Measurements from ENCODE around the gene TGIF1.
"Not testable (repeated sequence)": the region's sequence is repeated elsewhere in the genome, so short reads cannot be mapped to it uniquely, and the experiment has no call there.

TGIF1 gene

DNA sequence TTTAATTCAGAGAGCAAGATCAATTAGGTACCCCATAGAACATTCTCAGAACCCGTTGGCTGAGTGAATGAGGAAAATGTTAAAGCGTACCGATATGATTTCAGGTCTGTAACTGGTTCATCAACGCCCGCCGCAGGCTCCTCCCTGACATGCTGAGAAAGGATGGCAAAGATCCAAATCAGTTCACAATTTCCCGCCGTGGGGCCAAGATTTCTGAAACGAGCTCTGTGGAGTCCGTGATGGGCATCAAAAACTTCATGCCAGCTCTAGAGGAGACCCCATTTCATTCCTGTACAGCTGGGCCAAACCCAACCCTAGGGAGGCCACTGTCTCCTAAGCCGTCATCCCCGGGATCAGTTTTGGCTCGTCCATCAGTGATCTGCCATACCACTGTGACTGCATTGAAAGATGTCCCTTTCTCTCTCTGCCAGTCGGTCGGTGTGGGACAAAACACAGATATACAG lies 7.3 kb downstream of the TGIF1 start:
- DNase-seq: no peak

DNA sequence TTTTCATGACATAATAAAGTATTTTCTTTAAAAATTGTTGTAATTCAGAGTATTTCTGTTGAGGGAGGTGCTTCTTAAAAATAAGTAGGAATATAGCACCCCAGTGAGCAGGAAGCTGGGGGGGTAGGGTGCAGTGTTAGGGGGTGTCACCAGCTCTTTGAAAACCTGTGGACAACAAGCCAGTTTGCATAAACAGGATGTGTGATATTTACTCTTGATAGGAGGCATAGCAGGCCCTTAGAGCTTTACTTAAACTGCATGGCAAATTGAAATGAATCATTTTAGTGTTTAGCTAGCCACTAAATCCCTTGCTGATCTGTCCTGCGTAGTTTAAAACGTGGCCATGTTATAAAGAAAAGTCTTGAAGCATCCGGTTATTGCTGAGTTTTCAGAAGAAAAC lies 8.4 kb downstream of the TGIF1 start:
- DNase-seq: no peak

DNA sequence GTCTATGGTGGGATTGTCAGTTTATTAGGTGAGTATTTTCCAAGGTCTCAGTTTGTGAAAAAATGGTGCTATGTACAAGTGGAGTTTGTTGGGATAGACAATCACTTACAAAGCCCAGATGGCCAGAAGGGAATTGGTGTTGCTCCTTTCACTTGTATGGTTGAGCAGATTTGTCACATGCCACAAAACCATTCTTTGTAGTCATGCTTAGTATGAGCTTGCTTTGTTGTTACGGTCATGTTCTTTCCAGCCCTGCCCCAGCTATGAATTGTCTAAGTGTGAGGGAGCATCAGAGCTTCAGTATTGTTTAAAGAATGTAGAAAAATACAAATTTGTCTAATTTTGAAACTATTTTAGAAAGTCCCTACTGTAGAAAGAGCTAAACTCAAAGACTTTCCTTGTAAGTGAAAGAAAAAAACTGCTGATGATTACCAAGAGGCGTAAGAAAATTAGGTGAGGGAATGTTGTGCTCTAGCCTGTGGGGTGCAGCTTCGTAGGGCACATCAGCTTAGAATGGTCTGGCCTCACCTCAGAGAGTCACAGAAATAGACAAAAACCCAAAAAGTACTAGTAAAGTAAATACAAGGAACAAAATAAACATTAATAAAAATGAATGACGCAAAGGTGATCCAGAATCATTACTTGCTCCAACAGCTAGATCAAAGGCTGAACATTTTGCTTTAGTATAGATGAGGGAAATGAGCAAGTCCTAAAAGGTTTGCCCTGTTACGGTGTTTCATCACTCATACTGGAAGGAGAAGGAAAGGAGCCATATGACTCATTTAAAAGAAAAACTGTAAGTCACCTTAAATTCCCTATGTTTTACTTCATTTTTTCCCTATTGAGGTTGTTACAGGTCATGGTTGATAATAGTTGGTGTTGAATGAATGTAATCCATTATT lies 9.2 kb downstream of the TGIF1 start:
- no peak for DNase-seq

DNA sequence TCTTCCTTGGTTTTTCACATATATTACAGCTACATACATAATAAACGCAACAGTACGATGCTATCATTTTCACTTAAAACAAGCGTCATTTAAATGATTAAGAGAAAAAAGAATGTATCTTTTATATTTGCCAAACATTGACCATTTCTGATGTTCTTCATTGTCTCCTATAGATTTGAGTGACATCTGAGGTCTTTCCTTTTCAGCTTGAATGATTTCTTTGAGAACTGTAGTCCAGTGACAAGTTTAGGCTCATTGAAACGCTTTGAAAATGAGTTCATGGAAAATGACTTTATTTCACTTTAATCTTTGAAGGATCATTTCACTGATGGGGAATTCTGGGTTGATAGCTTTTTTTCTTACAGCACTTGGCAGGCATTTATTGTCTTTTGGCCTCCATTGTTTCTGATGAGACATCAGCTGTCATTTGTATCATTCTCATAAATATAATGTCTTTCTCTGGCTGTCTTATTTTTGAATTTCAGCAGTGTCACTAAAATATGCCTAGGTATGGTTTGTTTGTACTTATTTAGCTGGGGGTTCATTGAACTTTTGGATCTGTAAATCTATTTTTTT lies 10.9 kb downstream of the TGIF1 start:
- DNase-seq: no peak

DNA sequence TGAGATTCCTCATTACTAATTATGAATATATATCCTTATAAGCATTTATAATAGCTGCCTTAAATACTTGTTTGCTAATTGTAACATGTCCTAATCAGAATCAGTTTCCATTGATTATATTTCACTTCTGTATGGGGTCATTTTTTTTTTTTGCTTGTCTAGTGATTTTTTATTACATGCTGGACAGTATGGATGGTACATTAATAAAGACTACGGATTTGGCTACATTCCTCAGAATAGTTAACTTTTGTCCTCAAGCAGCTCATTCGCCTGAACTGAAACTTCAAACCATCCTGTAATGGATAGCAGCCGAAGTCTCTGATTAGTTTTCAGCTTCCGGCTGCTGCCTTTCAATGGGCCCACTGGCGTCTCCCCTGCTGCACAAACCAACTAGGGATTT lies 11.7 kb downstream of the TGIF1 start:
- no peak for DNase-seq

DNA sequence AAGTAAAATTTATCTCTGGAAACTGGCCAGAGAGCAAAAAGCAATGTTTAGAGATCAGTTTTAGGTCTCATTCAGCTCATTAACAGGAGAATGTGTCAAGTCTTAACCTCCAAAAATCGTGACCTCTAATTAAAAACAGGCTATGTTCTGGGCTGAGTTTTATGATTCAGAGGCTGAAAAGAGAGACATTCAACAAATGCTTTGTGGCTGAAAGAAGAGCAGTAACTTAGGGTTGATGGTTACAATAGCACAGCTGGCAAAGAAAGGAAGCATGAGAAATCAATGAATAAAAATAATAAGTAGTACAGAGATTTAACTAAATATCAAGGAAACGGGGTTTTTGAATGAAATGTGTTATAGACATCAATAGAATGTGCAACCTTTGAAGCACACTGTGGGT lies 13.1 kb downstream of the TGIF1 start:
- no peak for DNase-seq

DNA sequence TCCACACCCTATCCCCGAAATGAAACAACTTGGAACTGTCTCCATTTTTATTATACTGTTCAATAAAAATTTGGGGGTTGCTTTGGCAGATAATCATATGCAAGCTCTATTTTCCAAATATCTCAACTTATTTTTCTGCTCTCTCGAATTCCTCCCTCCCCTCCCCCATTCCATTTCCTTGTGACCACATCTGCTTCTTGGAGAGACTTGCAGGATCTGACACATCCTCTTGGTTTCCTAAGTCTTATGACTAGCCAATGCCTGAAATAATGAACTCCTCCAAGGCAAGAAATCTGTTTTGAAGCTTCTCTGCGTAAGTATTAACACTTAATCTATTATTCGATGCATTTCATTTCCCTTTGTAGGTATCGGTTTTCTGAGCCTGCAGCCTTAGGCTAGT lies 16.1 kb downstream of the TGIF1 start:
- no peak for DNase-seq

DNA sequence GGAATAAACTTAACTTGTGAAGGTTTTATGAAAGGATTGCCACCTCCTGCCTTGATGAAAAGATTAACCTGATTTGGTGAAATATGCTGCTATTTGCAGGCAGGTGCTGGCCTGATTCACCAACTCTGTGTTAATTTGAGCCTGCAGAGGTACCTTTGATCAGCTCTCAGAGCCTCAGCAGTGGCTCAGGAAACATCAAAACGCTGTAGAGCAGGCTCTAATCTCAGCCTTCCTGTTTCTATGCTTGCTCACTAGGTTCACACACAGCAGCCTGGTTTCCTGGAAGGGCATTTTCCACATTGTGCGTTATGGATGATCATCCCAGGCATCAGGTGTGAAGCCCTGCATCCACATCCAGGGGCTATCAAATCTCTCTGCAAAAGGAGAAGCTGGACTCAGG lies 16.9 kb downstream of the TGIF1 start:
- no peak for DNase-seq

DNA sequence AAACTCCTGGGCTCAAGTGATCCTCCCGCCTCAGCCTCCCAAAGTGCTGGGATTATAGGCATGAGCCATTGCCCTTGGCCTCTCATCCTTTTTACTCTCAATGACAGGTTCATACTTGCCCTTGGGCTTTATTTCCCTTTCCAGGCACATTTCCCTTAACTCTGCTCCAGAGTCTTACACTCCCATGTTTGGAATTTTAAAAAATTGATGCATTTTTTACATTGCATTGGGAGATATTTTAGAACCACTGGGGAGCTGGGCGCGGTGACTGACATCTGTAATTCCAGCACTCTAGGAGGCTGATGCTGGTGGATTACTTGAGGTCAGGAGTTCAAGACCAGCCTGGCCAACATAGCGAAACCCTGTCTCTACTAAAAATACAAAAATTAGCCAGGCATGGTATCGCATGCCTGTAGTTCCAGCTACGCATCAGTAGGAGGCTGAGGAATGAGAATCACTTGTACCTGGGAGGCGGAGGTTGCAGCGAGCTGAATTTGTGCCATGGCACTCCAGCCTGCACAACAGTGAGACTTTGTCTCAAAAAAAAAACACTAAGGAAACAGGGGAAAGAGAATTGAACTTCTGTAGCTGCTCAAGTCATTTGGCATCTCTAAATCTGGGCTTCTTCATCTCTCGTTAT lies 18.2 kb downstream of the TGIF1 start:
- no peak for DNase-seq

DNA sequence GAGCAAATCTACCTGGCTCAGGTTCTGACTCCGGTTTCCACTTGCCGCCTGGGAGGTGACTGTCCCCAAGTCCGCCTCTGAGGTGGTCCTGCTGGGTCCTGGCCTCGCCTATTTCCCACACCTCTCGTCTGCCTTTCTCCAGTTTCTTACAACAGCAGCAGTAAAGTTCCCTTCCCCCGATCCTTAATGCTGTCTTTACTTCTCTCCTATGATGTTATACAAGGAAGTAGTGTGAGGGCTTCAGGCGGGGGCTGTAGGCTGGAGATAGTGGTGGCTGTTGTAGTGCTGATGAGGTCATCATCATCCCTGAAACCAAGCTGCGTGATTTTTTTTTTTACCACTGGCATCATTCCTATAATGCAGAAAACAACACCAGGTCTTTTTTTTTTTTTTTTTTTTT lies 18.9 kb downstream of the TGIF1 start:
- DNase-seq: no peak

DNA sequence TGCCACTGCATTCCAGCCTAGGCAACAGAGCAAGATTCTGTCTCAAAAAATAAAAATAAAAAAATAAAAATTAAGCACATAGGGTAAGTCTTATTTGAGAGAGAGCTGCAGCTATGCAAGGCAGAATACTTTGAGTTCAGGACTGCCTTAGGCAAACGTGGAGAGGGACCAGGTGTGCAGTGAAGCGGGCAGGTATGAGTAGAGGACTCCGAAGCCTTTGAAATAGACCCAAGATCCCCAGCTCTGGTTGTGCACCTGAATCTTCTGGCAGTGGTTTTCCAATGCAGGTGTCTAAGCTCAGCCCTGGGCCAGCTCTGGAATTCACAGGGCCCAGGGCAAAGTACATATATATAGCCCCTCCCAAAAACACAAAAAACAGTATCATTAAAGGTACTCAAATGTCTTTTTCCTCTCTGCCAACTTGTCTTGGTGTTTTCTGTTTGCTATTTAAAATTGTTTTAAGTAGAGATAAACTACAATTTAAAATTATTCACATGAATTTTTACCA lies 21.2 kb downstream of the TGIF1 start:
- DNase-seq: no peak

DNA sequence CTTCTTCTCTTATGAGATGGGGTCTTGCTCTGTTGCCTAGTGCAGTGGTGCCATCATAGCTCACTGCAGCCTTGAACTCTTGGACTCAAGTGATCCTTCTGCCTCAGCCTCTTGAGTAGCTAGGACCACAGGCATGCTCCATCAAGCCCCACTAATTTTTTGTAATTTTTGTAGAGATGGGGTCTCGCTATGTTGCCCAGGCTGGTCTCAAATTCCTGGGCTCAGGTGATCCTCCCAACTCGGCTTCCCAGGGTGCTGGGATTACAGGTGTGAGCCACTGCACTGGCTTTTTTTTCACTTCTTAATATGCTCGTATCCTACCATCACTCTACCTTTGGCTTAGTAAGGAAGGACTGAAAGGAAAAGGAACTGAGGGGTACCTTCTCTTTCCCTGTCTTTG lies 22.1 kb downstream of the TGIF1 start:
- not testable (repeated sequence) for DNase-seq

DNA sequence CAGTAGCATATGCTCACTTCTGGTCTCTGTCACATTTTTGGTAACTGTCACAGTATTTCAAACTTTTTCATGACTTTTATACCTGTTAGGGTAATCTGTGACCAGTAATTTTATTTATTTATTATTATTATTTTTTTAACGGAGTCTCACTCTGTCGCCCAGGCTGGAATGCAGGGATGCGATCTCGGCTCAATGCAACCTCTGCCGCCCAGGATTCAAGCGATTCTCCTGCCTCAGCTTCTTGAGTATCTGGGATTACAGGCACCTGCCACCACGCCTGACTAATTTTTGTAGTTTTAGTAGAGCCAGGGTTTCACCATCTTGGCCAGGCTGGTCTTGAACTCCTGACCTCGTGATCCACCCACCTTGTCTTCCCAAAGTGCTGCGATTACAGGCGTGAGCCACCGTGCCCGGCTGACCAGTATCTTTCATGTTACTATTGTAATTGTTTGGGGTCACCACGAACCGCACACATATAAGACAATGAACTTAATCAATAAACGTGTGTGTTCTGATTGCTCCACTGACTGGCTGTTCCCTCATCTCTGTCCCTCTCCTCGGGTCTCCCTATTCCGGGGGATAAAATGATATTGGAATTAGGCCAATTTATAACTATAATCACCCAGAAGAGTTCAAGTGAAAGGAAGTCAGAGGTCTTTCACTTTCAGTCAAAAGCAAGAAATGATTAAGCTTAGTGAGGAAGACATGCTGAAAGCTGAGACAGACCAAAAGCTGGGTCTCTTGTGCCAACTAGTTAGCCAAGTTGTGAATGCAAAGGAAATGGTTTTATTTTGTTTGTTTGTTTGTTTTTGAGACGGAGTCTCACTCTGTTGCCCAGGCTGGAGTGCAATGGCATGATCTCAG lies 22.9 kb downstream of the TGIF1 start:
- DNase-seq: no peak

DNA sequence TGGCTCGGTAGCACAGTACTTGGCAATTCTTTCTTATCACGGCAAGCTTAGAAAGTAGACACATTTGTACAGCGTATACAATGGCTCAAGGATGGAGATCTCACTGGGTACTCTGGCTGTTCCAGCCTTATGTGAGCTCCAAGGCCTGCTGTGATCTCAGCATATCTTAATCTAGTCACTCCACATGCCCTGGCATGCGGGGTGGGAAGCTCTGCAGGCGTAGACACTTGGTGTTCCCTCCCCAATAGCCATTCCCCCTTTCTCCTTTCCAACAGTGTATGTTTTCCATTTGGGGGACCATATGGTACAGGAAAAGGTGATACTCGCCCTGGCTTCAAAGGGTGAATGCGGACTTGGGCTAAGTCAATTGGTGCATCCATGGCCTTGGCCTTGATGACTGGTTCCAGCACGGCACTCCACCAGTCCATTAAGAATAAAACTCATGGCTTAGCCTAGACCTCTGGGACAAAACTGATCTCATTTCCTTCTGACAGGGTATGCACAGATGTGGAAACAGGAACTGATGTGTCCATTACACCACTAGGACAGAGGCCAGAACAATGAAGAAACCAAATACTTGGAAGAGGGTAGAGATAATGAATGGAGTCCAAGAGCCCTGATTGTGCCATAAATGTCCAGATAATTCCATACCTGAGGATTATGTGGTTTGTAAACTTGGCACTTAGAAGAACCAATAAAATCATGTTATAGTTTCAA lies 28.4 kb downstream of the TGIF1 start:
- DNase-seq: no peak

DNA sequence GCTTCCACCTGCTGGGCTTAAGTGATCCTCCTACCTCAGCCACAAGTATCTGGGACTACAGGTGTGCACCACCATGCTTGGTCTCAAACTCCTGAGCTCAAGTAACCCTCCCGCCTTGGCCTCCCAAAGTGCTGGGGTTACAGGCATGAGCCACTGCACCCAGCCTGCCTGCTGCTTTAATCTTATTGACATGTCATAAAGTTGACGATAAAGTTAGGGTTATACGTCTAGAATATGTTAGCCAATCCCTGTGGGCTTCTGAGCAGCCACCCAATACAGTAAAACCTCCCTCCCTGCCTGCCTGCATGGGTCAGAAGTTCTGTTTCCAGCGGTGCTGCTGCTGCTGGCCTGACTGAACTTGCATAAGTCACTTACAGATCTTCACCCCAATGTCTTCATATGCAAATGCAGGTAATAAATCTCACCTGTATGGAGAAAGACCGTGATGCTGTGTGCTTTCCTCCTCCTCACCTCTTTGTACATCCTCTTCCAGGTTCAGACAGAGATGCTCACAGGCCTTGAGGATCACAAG lies 30.1 kb downstream of the TGIF1 start:
- DNase-seq: no peak

DNA sequence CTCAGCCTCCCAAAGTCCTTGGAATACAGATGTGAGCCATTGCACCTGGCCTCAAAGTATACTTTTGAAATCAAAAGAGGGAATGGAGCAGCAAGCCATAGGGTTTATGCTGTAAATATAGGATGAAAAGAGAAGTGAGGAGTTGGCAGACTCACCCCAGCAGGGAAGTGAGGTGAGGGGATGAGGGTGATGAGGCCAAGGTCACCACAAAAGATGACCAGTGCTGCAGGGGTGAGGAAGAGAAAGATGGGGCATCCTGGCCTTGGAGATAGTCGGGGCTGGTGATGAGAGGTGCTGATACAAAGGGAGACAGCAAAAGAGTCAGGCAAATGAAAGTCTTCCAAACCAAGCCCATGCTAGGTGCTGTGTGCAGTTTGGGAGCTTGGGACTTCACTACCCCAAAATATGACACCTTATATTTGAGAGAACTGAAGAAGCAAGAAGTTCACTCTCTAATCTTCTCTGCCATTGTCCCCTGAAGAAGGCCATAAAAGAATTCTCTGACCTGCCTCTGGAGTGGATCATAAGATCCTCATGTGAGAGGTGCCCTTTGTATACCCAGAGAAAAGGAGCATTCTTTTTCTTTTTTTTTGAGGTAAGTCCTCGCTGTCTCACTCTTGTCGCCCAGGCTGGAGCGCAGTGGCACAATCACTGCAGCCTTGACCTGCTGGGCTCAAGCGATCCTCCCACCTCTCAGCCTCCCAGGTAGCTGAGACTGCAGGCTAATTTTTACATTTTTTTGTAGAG lies 31.0 kb downstream of the TGIF1 start:
- DNase-seq: no peak

DNA sequence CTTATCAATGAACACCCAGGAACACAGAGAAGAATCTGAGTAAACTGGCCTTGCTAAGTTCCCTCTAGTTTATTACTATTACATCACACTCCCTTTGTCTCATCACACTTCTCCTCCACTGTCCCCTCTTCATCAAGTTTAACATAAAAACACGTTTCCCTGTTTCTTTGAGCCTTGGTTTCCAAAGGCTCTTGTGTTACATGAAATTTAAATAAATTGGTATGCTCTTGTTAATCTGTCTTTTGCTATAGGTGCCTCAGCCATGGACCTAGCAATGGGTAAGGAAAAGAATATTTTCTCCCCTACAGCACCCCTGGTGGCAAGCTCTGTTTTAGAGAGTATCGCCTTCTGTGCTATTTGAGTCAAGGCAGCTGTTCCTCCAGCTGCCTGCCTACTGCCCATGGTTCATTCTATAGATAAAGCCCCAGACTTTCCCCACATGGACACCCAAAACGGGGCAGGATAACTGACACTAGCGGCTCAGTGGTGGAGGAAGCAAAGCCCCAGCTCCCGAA lies 31.8 kb downstream of the TGIF1 start:
- no peak for DNase-seq

DNA sequence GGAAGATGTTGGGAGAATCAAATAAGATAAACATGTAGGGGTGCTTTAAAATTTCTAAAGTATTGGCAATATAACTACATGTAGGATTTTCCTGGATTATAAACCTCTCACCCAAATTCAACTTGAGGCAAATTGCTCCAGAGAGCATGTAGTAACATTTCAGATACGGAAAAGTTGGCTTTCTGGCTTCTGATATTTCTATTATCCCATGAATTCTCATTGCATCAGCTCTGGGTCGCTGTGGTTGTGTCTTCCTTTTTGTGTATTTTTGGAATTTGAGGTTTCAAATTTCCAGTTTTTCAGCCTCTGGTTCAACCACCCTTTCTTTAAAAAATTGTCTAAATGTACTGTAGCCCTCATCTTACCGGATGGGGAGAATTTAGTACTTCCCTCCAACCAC lies 32.3 kb downstream of the TGIF1 start:
- DNase-seq: no peak

DNA sequence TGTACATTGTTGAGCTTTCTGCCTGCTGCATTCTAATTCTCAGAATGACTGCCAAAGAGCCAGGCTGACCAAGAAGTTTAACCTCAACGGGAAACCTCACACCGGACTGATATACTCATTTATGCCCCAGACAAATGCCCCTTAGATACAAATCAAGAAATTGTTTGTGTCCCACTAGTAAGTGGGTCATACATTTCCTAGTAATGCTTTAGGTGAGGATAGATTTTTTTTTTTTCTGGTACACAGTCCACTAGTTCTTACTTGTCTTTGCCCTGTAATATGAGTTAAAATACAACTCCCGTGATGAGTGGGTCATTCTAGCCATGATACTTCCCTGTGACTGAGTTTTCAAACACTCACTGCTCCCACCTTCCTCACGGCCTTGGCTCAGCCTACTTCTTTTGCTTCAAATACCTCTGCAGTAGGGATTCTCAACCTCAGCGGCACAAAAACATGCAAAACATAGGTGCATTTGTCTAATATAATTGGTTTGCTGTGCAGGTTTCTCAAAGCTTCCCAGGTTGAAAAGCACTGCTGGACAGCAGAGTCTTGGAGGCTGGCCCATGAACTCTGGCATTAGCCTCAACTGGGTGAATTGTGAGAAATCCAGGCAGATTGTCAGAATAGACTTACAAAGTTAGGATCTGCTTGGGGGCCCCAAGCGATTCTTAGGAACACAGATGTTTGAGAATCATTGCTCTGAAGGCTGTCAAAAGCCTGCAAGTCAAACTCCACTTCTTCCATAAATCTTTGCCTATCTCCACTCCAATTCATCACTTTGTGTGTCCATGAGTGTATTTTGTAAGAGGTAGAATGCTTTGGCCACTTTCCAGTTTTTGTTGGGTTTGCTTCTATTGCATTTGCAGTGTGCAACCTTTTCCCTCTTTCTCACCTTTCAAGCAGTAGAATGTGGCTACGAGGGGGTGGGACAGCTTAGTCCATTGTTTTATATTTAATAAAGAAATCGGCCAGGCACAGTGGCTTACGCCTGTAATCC lies 35.5 kb downstream of the TGIF1 start:
- no peak for DNase-seq

DNA sequence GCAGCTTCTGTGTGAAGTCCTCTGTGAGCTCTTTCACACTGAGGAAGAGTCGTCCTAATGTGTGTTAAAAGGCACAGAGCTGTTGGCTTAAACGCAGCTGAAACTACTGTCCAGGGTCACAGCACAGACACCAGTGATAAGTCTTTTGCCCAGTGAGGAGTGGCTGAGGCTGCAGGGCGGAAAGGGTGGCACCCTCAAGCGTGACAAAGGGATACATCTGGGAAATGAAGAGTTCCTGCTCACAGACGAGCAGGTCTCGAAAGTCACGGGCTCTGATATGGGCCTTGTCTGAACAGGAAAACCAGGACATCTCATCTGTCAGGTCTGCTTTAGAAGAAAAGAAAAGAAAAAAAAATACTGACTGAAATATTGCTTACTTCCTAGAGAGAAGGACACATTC lies 36.5 kb downstream of the TGIF1 start:
- DNase-seq: no peak

Data from CD4-positive, alpha-beta T cell treated with Interleukin-15 for 1 hour (primary cell).